GM12878 (cell line): ENCODE data around the gene SPAG6. TPM values are rescaled to one million over a fixed set of nuclear protein-coding genes. Genes with fewer than 3 reads are reported as not detected.

Source experiments
- ATAC-seq: fragments of 200-7000 bp; cut with Tn5 transposase; 3 replicates; pipeline ENCODE4 v1.9.1; 2020; ENCODE audit warnings: mild to moderate bottlenecking, moderate library complexity
- BruUV-seq: library from RNA; stranded (reverse); fragments of 400-500 nt; replicated peaks from 2 replicates; lab custom pipeline; 2021; lab: Mats Ljungman, UMichigan
- CTCF ChIA-PET: fragments of 300-600 bp; sonication (Branson Sonifier 250); formaldehyde crosslinking; extraction: SDS; loops from one replicate; lab custom pipeline; 2021; ENCODE audit warnings: inconsistent platforms; lab: Yijun Ruan, JAX
- POLR2A ChIA-PET: fragments of 350-600 bp; formaldehyde crosslinking; extraction: SDS; loops from one replicate; lab custom pipeline; 2021; ENCODE audit warnings: inconsistent platforms; lab: Charles Lee
- RAD21 ChIA-PET: fragments of 300-600 bp; sonication (Branson Sonifier 250); formaldehyde crosslinking; loops from one replicate; lab custom pipeline; 2023; ENCODE audit warnings: antibody characterized with exemption; ENCODE audit not compliant: unreplicated experiment; lab: Charles Lee
- SMC1A ChIA-PET: fragments of 300-600 bp; sonication (Branson Sonifier 250); formaldehyde crosslinking; loops from one replicate; lab custom pipeline; 2023; ENCODE audit not compliant: unreplicated experiment, uncharacterized antibody; lab: Charles Lee
- DNase-seq: peaks from one replicate; pipeline ENCODE4 v3.0.0-alpha.2; 2011; ENCODE audit warnings: low read depth, low spot score
- FAIRE-seq: peaks from 3 replicates; lab custom pipeline; 2011; peaks lifted over from hg19 to GRCh38; lab: Jason Lieb, UNC
- H2AFZ ChIP-seq: 2 replicates; pipeline ENCODE4 v1.6.0; 2011; ENCODE audit warnings: low read depth, low read length, control low read depth; ENCODE audit not compliant: control insufficient read depth
- H3K27ac ChIP-seq: 2 replicates; pipeline ENCODE4 v1.5.1; 2011; ENCODE audit warnings: control low read depth; ENCODE audit not compliant: control insufficient read depth, insufficient read depth
- H3K27me3 ChIP-seq, 2 experiments: replicated peaks in 1 of 2; 2 replicates each; pipeline versions ENCODE4 v1.6.0 to v1.6.1; 2011; ENCODE audit warnings: low read length in 1 of 2; ENCODE audit not compliant: control insufficient read depth in 2 of 2, insufficient read depth in 2 of 2
- H3K36me3 ChIP-seq, 2 experiments: 2 replicates each; pipeline ENCODE4 v1.5.1; 2011; ENCODE audit warnings: low read length in 1 of 2; ENCODE audit not compliant: control insufficient read depth in 2 of 2, insufficient read depth in 2 of 2
- H3K4me1 ChIP-seq: 2 replicates; pipeline ENCODE4 v1.6.1; 2011; ENCODE audit warnings: mild to moderate bottlenecking, low read length, moderate library complexity, mixed read lengths; ENCODE audit not compliant: control insufficient read depth, insufficient read depth
- H3K4me2 ChIP-seq: 2 replicates; pipeline ENCODE4 v1.6.0; 2011; ENCODE audit warnings: control low read depth; ENCODE audit not compliant: control insufficient read depth, insufficient read depth
- H3K4me3 ChIP-seq: fragments of 200-600 bp; sonication (generic); 2 replicates; pipeline ENCODE4 v1.5.1; 2016
- H3K79me2 ChIP-seq: 2 replicates; pipeline ENCODE4 v1.6.0; 2011; ENCODE audit warnings: low read length; ENCODE audit not compliant: control insufficient read depth, insufficient read depth
- H3K9ac ChIP-seq: 2 replicates; pipeline ENCODE4 v1.8.0; 2011; ENCODE audit warnings: low read length, control low read depth, mixed read lengths; ENCODE audit not compliant: control insufficient read depth, insufficient read depth
- H3K9me3 ChIP-seq: replicated peaks from 3 replicates; pipeline ENCODE4 v1.5.1; 2011; ENCODE audit warnings: mild to moderate bottlenecking, low read length; ENCODE audit not compliant: control insufficient read depth, insufficient read depth
- H4K20me1 ChIP-seq: 2 replicates; pipeline ENCODE4 v1.6.0; 2011; ENCODE audit not compliant: control insufficient read depth, insufficient read depth
- BACH1 ChIP-seq: fragments of 450-650 bp; IDR thresholded peaks from 2 replicates; pipeline ENCODE4 v1.6.1; 2017; ENCODE audit warnings: mild to moderate bottlenecking, borderline replicate concordance
- CHD2 ChIP-seq: IDR thresholded peaks from 2 replicates; pipeline ENCODE4 v1.6.1; 2011; ENCODE audit warnings: low read depth, low read length, improper control_type of control experiment, borderline replicate concordance
- E2F8 ChIP-seq: fragments of 450-650 bp; IDR thresholded peaks from 2 replicates; pipeline ENCODE4 v1.6.1; 2018; ENCODE audit warnings: mild to moderate bottlenecking, low read depth, moderate library complexity; ENCODE audit not compliant: partially characterized antibody
- EED ChIP-seq: sonication (generic); IDR thresholded peaks from 2 replicates; pipeline ENCODE4 v1.6.1; 2016; ENCODE audit warnings: antibody characterized with exemption, low read depth
- GABPA ChIP-seq: IDR thresholded peaks from 2 replicates; pipeline ENCODE4 v1.6.1; 2014; ENCODE audit warnings: antibody characterized with exemption, low read depth, mild to moderate bottlenecking, inconsistent platforms
- IKZF1 ChIP-seq: fragments of 450-650 bp; conservative IDR thresholded peaks from 2 replicates; pipeline ENCODE4 v1.6.1; 2017; ENCODE audit warnings: antibody characterized with exemption, mild to moderate bottlenecking
- JUND ChIP-seq: IDR thresholded peaks from 2 replicates; pipeline ENCODE4 v1.6.1; 2012; ENCODE audit warnings: low read depth, mild to moderate bottlenecking, low read length, improper control_type of control experiment, moderate library complexity
- NFYA ChIP-seq: IDR thresholded peaks from 2 replicates; pipeline ENCODE4 v1.6.1; 2011; ENCODE audit warnings: low read depth, mild to moderate bottlenecking, low read length, improper control_type of control experiment, borderline replicate concordance
- NR2C2 ChIP-seq: IDR thresholded peaks from 2 replicates; pipeline ENCODE4 v1.6.1; 2011; ENCODE audit warnings: borderline replicate concordance, low read depth; ENCODE audit not compliant: control insufficient read depth, insufficient read length
- REST ChIP-seq: IDR thresholded peaks from 2 replicates; pipeline ENCODE4 v1.6.1; 2012; ENCODE audit warnings: mild to moderate bottlenecking, low read depth, low read length
- SMAD1 ChIP-seq: fragments of 450-650 bp; IDR thresholded peaks from 2 replicates; pipeline ENCODE4 v1.6.1; 2018; ENCODE audit warnings: mild to moderate bottlenecking, low read depth; ENCODE audit not compliant: partially characterized antibody
- SREBF1 ChIP-seq: IDR thresholded peaks from 2 replicates; pipeline ENCODE4 v1.6.1; 2012; ENCODE audit warnings: mild to moderate bottlenecking, low read length
- SUZ12 ChIP-seq: fragments of 200-600 bp; sonication (generic); IDR thresholded peaks from one replicate; pipeline ENCODE4 v1.6.1; 2018; ENCODE audit warnings: antibody characterized with exemption, mild to moderate bottlenecking; ENCODE audit not compliant: unreplicated experiment
- ZBED1 ChIP-seq: IDR thresholded peaks from 2 replicates; pipeline ENCODE4 v1.6.1; 2016; ENCODE audit warnings: borderline replicate concordance
- ZNF687 ChIP-seq: fragments of 450-650 bp; IDR thresholded peaks from 2 replicates; pipeline ENCODE4 v1.6.1; 2017; ENCODE audit warnings: mild to moderate bottlenecking, moderate library complexity
- WGBS: methylation state at CpG from one replicate; pipeline ENCODE4 v1.1.6; 2016; ENCODE audit warnings: low lambda C conversion rate; ENCODE audit not compliant: insufficient replicate concordance, insufficient coverage; ENCODE audit errors: missing lambda C conversion rate; 5-methylcytosine and 5-hydroxymethylcytosine counted together
- in situ Hi-C: fragments of 300-500 bp; cut with MboI; formaldehyde crosslinking; loops from 9 replicates; pipeline ENCODE4 v1.14.3; 2018; ENCODE audit warnings: mixed read lengths
- intact Hi-C: fragments of 100-400 bp; cut with micrococcal nuclease; formaldehyde crosslinking; loops from one replicate; pipeline ENCODE4 v1.14.2; 2022; ENCODE audit not compliant: unreplicated experiment
- polyA plus RNA-seq, 11 experiments: library from polyadenylated mRNA; depleted of rRNA in 4 of 11; unstranded in 6 of 11; stranded (reverse) in 5 of 11; fragments of >200 nt; fragmentation: Nextera tagmentation in 4 of 11; fragmentation: Illumina TruSeq in 1 of 11; extraction: Ambion mirVana in 4 of 11; extraction: Trizol in 1 of 11; gene quantifications; 1 replicate in 1 of 11; 2 replicates in 10 of 11; pipeline versions ENCODE4 v1.2.1 to v1.2.3, GENCODE V29; 2011 to 2016; ENCODE audit warnings: inconsistent platforms in 2 of 11, missing spikeins in 2 of 11, low read depth in 1 of 11
- total RNA-seq, 4 experiments: library from RNA; depleted of rRNA in 3 of 4; stranded (reverse); fragments of >200 nt in 3 of 4; fragmentation: Illumina TruSeq in 1 of 4; extraction: Trizol in 1 of 4; gene quantifications; 2 replicates each; pipeline versions ENCODE4 v1.2.1 to v1.2.3, GENCODE V29; 2013 to 2021

Gene SPAG6
- total and polyA plus RNA-seq, 10 of the 15 experiments (the other 5 are each of a cell fraction or from before 2014, with no cell fraction given), result 0.13 to 0.99 (median 0.40) TPM; not detected in 1

- no peak for DNase-seq
- no peaks in the 10 kb centered on the region for H4K20me1 ChIP-seq
- POLR2A ChIA-PET, result no interaction called here
- H3K79me2 ChIP-seq, result peaks cover 2% of the 10 kb centered on the region
- 95% methylated on average over 2 of the region's 2 CpGs for WGBS
- TF ChIP-seq E2F8 (no peak), JUND (no peak), ZNF687 (no peak), EED (no peak), SUZ12 (no peak), REST (no peak), IKZF1 (no peak), SREBF1 (no peak), NFYA (no peak), NR2C2 (no peak), ZBED1 (no peak), BACH1 (no peak), GABPA (no peak), SMAD1 (no peak), CHD2 (no peak)
- TF ChIP-seq, all 136 proteins: peak for 0
- no peaks in the 10 kb centered on the region for H3K9me3 ChIP-seq
- in situ Hi-C loops (loop anchor here (10.0 kb wide), 1 partner anchor 430 kb away; the partner anchor contains the start of gene DNAJC1), intact Hi-C loops (loop anchor here (10.0 kb wide), 1 partner anchor 180 kb away; no protein-coding TSS in a partner anchor)
- no peak overlapping the region for H3K4me3 ChIP-seq
- ChIA-PET CTCF (no interaction called here), SMC1A (no interaction called here), RAD21 (interaction anchor here (0.5 kb wide), 1 partner anchor 425 kb away, joined by 3 read pairs; no protein-coding TSS in a partner anchor)
- FAIRE-seq (no peak), ATAC-seq (no peak)
- no peak overlapping the region for H3K9ac ChIP-seq
- H3K27me3 ChIP-seq, result no peaks in the 10 kb centered on the region; a peak in 1 of 4 replicates
- H3K4me1 ChIP-seq, result peaks cover 14% of the 10 kb centered on the region
- no TSS peak for BruUV-seq
- no peaks in the 10 kb centered on the region for H3K36me3 ChIP-seq
- H3K27ac ChIP-seq, result no peak overlapping the region
- H2AFZ ChIP-seq, result no peak overlapping the region
- no peak overlapping the region for H3K4me2 ChIP-seq
These were observed 89.2 kb downstream of the SPAG6 start for GRCh38 chr10:22434521-22434920.
